ENCODE results near the gene TMPRSS13.

DNA sequence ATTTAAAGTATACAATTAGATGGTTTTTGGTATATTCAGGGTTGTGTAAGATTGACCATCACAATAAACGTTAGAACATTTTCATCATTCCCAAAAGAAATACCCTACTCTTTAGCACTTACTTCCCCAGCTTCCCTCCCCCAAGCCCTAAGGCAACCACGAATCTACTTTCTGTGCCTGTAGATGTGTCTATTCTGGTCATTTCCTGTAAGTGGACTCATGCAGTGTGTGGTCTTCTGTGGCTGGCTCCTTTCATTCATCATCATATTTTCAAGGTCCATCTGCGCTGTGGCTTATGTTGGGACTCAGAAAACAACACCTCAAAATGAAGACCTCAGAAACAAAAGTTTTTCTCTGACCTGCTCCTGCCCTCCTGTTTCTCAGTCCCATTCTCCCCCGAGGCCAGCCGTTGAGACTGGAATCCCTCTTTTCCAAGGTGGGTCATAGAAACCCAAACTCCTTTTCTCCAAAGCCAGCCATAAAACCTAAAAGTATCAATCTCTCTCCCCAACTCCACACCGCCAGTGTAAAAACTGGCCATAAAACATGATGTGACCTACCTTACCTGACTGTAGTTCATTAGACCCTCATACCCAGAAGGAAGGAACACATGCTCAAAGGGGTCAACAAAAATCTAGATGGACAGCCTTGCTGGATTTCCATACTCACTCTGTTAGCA is 12.9 kb upstream of the TMPRSS13 start:
- TF ChIP-seq CHD4 (IDR thresholded peaks at IDR 0.05; ENCODE audit: borderline replicate concordance) (no peak), POLR2A (IDR thresholded peaks at IDR 0.05; ENCODE audit: low read length) (no peak), RAD21 (conservative IDR thresholded peaks at IDR 0.05 in 1 of 2, IDR thresholded peaks at IDR 0.05 in 1 of 2) (no peak), RNF2 (IDR thresholded peaks at IDR 0.05; ENCODE audit: borderline replicate concordance, low read depth) (no peak), EHMT2 (IDR thresholded peaks at IDR 0.05; ENCODE audit: low read depth) (no peak), RCOR1 (IDR thresholded peaks at IDR 0.05; ENCODE audit: low read depth, low read length) (no peak), SMC3 (IDR thresholded peaks at IDR 0.05) (no peak)
- TF ChIP-seq, protein P1, sequence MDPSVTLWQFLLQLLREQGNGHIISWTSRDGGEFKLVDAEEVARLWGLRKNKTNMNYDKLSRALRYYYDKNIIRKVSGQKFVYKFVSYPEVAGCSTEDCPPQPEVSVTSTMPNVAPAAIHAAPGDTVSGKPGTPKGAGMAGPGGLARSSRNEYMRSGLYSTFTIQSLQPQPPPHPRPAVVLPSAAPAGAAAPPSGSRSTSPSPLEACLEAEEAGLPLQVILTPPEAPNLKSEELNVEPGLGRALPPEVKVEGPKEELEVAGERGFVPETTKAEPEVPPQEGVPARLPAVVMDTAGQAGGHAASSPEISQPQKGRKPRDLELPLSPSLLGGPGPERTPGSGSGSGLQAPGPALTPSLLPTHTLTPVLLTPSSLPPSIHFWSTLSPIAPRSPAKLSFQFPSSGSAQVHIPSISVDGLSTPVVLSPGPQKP (IDR thresholded peaks at IDR 0.05; ENCODE audit: low read depth, low read length): no peak
- TF ChIP-seq, protein P2, sequence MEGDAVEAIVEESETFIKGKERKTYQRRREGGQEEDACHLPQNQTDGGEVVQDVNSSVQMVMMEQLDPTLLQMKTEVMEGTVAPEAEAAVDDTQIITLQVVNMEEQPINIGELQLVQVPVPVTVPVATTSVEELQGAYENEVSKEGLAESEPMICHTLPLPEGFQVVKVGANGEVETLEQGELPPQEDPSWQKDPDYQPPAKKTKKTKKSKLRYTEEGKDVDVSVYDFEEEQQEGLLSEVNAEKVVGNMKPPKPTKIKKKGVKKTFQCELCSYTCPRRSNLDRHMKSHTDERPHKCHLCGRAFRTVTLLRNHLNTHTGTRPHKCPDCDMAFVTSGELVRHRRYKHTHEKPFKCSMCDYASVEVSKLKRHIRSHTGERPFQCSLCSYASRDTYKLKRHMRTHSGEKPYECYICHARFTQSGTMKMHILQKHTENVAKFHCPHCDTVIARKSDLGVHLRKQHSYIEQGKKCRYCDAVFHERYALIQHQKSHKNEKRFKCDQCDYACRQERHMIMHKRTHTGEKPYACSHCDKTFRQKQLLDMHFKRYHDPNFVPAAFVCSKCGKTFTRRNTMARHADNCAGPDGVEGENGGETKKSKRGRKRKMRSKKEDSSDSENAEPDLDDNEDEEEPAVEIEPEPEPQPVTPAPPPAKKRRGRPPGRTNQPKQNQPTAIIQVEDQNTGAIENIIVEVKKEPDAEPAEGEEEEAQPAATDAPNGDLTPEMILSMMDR (IDR thresholded peaks at IDR 0.05): no peak

Data from A549 (cell line).